ENCODE measurements around the gene TMEM61.
A peak's percentile ranks its signal among the peaks of the same experiment; 100 is the strongest.

Gene TMEM61

DNA sequence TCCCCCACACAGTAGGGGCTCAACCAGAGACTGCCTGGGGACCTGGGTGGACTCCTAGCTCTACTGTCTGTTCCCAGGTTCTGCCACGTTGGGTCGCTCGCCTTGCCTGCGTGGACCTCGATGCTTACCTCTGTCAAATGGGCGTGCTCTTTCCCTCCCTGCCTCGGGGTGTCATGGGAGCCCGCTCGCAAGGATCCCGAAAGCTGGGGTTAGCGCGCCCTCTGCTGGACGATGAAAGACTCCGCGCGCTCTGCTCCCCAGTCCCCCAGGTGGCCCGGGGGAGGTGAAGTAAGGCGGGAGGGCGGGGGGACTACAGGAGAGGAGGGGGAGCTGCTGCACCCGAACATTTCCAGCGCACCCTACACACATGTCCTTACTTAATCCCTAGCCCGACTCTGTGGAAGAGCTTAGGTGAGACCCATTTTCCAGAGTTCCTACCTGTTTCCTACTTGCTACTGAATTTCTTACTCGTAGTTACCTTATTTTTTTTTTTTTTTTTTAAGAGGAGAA lies 16.0 kb downstream of the TMEM61 start:
- CTCF ChIA-PET: interaction anchor here (0.6 to 24.6 kb wide), 19 partner anchors 10 to 1461 kb away, joined by 3 to 609 read pairs (median 6); no protein-coding TSS in a partner anchor
- TF ChIP-seq, protein P1, sequence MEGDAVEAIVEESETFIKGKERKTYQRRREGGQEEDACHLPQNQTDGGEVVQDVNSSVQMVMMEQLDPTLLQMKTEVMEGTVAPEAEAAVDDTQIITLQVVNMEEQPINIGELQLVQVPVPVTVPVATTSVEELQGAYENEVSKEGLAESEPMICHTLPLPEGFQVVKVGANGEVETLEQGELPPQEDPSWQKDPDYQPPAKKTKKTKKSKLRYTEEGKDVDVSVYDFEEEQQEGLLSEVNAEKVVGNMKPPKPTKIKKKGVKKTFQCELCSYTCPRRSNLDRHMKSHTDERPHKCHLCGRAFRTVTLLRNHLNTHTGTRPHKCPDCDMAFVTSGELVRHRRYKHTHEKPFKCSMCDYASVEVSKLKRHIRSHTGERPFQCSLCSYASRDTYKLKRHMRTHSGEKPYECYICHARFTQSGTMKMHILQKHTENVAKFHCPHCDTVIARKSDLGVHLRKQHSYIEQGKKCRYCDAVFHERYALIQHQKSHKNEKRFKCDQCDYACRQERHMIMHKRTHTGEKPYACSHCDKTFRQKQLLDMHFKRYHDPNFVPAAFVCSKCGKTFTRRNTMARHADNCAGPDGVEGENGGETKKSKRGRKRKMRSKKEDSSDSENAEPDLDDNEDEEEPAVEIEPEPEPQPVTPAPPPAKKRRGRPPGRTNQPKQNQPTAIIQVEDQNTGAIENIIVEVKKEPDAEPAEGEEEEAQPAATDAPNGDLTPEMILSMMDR (IDR thresholded peaks at IDR 0.05; ENCODE audit: control extremely low read depth, extremely low read depth, low read depth, missing control alignments): peak; percentile 88
- POLR2A ChIA-PET: interaction anchor here (0.6 kb wide), 1 partner anchor 46 kb away, joined by 3 read pairs; no protein-coding TSS in a partner anchor
- peak; percentile 92 for DNase-seq (ENCODE audit: extremely low spot score)

DNA sequence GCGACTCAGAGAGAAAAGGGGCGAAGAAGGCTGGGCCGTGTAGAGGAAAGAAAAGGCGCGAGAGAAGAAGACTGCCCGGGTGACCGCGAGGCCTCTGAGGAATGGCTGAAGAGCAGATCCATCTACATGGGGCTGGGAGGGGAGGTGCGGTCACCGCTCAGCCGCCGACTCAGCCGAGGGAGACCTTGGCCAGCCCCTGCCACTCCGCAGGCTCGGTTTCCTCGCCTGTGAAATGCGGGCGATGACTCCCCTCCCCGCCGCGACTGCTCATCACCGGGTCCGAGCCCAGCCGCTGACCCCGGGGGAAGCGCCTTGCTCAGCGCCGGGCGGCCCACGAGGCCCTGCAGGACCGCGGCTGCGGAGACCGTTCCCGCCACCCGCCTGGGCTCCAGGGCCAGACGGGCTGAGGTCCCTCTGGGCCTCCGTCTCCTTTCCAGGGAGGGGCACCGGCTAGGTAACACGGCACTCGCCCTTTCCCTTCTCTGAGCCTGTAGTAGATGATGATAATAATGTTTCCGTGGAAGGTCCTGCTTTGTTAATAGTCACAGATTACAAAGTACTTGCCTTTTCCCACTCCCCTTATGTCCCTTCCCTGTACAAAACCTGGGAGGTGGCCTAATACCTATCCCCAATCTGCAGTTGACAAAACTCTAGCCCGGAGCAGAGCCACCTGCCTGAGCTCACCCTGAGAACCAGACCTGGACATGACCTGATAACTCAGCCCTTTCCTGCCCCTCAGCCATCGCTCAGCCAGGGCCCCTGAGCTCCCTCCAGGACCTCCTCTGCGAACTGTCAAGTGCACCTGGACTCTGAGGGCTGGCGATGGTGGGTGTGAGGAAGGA lies 16.7 kb downstream of the TMEM61 start:
- TF ChIP-seq, protein P1 (IDR thresholded peaks at IDR 0.05; ENCODE audit: control extremely low read depth, extremely low read depth, low read depth, missing control alignments): peak; percentile 8
- CTCF ChIA-PET: interaction anchor here (0.6 to 24.6 kb wide), 21 partner anchors 10 to 1460 kb away, joined by 3 to 609 read pairs (median 6); no protein-coding TSS in a partner anchor
- DNase-seq (ENCODE audit: extremely low spot score): no peak
- POLR2A ChIA-PET: interaction anchor here (0.6 kb wide), 1 partner anchor 47 kb away, joined by 3 read pairs; no protein-coding TSS in a partner anchor

DNA sequence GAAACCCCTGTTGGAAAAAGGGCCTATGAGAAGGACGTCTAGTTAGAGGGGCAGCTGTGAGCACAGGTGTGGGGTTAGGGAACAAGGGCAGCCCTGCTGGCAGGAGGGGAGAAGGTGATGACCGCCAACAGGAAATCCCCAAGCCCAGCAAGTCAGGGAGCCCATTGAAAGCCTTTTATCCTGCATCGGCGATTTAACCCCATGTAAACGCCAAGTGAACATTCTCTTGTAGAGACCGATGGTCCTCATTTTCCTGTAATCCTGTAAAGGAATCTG lies 17.2 kb downstream of the TMEM61 start:
- ChIA-PET POLR2A (no interaction called here), CTCF (interaction anchor here (0.7 to 24.6 kb wide), 5 partner anchors 11 to 52 kb away, joined by 3 to 609 read pairs (median 4); no protein-coding TSS in a partner anchor)
- TF ChIP-seq, protein P1 (IDR thresholded peaks at IDR 0.05; ENCODE audit: control extremely low read depth, extremely low read depth, low read depth, missing control alignments): no peak
- no peak for DNase-seq (ENCODE audit: extremely low spot score)

DNA sequence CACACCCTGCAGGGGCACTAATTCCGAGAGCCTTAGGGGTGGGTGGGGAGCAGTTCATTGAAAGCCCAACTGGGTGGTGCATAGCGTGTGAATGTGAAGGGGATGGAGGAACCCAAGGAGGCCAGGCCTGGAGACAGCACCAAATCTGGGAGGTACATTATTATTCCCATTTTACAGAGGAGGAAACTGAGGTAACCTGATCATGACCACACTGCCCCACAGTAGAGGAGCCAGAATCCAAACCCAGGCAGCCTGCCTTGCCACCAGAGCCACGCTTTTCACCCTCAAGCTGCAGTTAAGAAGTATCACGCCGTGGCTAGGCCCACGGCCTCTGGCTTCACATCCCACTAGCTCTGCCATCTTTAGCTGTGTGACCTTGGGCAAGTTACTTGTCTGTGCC lies 17.7 kb downstream of the TMEM61 start:
- ChIA-PET CTCF (interaction anchor here (0.7 to 24.6 kb wide), 7 partner anchors 10 to 52 kb away, joined by 3 to 609 read pairs (median 4); no protein-coding TSS in a partner anchor), POLR2A (no interaction called here)
- no peak for DNase-seq (ENCODE audit: extremely low spot score)
- TF ChIP-seq, protein P1 (IDR thresholded peaks at IDR 0.05; ENCODE audit: control extremely low read depth, extremely low read depth, low read depth, missing control alignments): no peak

DNA sequence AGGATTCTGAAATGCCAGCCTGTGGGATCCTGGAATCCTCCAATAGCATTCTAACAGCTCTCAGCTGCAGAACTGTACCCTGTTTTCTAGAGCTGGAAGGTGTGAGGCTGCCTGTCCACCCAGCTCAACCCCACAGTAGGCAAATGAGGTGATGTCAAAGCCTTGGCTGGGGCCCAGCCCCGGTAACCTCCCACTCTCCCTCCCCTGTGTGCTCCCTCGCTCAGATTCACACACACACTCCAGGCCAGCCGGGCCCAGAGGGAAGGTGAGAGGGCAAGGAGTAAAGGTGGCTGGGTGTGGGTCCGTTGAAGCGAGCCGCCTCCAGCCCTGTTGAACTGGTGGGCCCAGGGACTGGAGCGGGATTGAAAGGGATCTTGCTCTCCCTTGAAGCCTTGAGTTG lies 18.2 kb downstream of the TMEM61 start, which contains the start of gene BSND:
Gene BSND, plus strand, starts transcription at position 257 of the 400 bp plus-strand sequence. CDS start 254 bp downstream, outside the sequence.
- TF ChIP-seq, protein P1 (IDR thresholded peaks at IDR 0.05; ENCODE audit: control extremely low read depth, extremely low read depth, low read depth, missing control alignments): no peak
- peak; percentile 55 for DNase-seq (ENCODE audit: extremely low spot score)
- POLR2A ChIA-PET: no interaction called here
- CTCF ChIA-PET: interaction anchor here (0.8 to 24.6 kb wide), 5 partner anchors 10 to 53 kb away, joined by 3 to 609 read pairs (median 4); no protein-coding TSS in a partner anchor
